Ammon's horn (tissue), 1 donor: ENCODE results near the gene LENEP.

Source experiments
- DNase-seq: peaks from one replicate; pipeline ENCODE4 v3.0.0-alpha.2; 2016; ENCODE audit warnings: low spot score

LENEP gene

GRCh38 chr1:154993572-154994268 lies at the start of gene LENEP:
TSS of gene LENEP (plus strand) at chr1:154993586. CDS start at chr1:154993608, 22 bp downstream.
- no peak for DNase-seq

- DNase-seq: peak; percentile 70
Observed at GRCh38 chr1:154943649-154944400, 49.6 kb upstream of the LENEP start.

GRCh38 chr1:154944401-154945159 lies 48.8 kb upstream of the LENEP start:
- no peak for DNase-seq

DNA sequence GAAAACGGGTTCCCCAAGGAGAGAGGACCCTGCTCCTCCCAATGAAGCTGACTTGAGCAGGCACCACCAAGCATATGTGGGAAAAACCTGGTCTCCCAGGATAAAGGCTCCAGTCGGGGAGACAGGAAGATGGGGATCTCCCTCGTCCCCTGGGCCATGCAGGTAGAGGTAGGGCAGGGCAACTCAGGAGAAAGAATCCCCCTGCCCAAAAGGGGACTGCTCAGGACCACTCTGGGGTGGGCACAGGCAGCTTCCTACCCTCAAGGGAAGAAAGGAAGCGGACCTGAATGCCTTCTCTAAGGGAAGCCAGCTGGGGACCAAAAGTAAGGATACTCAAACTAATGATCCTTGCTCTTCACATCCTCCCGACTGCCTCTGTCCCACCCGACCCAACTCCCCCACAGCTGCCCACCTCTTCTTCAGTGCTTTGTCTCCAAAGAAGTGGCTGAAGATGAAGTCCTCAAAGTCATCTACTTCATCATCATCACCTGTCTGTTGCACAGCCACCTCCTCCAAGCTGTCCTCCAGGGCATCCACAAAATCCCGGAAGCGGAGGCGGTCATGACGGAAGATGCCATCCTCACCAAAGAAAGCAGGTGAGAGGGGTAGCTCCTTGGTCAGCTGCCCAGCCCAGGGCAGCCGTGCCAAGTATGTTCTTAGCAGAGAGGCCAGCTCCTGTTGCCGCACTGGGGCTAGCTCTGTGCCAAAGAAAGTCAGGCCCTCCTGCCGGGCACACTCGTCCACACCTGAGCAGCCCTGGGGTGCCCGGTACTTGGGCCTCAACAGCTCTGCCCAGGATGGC lies 48.0 kb upstream of the LENEP start:
- DNase-seq: no peak

DNA sequence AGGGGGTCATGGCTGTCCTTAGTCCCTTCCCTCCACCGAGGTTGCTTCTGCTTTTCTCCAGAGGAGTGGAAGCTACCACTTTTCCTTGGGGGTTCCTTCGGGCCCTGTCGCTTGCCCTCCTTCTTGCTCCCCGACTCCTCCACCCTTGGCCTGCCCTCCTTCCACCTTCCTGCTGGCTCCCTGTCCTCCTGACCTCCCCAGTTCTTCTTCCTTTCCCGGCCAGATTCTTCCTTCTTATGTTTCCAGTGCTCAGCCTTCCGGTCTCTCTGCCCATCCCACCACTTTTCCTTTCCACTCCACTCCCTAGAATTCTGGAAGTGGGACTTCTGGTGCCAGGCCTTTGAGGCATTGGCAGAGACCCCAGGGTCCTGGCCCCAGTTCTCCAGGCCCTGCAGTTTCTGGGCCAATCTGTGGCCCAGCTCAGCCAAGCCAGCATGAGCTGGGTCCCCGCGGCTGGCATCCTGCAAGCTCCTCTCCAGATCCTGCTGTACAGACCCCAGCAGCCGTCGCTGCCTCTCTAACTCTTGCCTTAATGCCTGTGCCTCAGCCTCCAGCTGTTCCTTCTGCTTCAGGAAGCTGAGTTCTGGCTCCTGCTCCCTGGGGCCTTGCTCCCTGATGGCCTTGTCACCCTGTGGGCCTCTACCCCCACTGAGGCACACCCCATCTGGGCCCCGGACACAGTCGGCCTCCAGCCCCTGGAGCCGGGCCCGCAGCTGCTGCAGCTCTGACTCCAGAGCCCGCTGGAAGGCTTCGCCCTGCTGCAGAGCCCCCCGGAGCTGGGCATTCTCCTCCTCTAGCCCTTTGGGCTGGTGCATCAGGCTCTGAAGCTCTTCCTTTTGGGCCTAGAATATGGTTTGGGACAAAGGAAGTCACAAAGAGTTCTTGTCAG lies 47.2 kb upstream of the LENEP start:
- no peak for DNase-seq

DNA sequence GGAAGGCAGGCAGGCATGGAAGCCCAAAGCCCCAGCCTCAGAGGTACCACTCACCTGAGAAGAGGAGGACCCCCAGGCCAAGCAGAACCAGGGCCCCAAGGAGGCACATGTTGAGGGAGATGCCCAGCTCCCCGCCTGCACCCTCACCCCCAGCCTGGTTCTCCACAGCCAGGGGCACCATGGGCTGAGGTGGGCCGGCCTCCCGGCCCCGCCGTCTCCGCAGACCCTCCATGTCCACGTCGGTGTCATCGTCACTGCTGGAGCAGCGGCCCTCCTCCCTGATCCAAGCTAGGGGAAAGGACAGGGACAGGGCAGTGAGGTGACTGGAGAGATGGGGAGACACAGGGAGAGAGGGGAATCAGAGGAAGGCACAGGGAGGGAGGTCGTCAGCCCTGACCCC lies 45.3 kb upstream of the LENEP start:
- DNase-seq: no peak

DNA sequence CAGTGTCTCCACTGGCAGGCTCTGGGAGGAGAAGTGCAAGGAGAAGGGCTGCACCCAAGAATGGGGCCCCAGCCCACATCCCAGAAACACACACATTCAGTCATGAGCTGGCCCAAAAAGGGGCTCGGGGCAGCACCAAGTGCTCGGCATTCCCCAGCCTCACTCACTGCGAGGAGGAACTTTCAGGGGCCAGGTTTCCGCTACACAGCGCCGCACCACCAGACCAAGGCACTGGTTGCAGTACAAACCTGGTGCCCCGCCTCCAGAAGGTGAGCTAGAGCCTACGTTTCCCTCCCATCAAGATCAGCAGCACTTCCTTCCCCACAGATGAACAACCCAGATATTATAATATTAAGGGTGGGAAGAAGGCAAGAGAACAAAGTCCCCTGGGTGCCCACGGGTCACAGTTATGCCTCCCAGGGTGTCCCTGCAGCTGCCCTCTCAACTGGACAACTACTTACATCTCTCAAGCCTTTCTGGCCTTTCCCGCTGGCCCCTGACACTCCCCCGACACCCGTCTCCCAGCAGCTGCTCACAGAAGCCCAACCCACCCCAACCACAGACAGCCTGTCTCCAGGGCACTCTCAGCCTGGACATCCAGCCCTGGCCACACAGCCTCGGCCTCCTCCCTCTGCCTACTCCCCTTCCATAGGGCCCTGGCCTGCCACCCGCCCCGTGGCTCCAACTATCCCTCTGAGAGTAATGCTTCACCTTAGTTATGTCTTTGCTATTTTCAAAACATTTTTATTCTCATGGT lies 41.3 kb upstream of the LENEP start:
- DNase-seq: no peak

DNA sequence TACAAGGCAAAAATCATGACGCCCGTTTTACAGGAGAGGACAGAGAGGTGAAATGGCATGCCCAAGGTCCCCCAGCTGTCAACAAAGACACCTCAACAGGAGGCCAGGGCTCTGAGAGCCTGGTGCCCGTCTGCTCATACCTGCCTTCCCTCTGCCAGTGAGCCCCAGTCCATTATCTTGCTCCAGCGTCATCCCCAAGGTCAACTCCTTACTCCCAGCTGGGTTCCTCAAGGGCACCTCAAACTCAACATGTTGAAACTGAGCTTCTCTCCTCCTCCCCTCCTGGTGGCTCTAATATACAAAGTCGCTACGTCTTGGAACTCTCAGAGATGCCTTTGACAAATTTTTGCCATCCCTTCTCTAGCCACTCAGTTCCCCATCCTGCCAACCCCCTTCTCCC lies 40.7 kb upstream of the LENEP start:
- no peak for DNase-seq

- no peak for DNase-seq
Observed at GRCh38 chr1:154953611-154954038, 39.8 kb upstream of the LENEP start.

- no peak for DNase-seq
Observed at GRCh38 chr1:154954541-154954940, 38.8 kb upstream of the LENEP start.

DNA sequence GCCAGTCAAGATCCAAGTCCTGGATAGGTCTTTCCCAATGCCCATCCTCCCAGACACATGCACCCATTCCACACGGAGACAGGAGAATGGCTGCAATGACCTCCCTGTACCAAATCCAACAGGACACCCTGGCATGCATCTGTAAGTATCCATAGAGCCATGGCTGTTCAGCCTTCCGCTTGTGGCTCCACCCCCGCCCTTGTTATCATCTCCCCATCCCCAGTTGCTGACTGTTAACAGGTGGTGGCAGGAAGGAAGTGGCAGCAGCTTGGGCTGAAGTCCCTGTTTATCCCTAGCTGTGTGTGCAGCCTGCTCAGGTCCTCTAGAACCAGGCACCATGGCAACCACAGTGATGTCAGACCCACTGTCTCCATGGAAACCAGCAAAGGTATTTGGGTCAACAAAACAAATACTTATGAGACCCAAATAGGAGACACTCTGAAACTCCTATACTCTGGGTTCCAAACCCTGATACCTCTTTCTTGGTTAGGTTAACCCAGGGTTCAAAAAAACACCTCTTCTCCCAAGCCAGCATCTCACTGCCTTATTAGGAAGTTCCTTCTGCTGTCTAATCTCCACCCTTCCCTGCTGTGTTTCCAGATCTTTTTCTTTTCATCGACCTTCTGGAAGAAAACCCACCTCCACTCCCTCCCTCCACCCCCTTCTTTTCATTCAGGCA lies 38.2 kb upstream of the LENEP start:
- peak; percentile 86 for DNase-seq

GRCh38 chr1:154955718-154956543 lies 37.5 kb upstream of the LENEP start, which contains the start of gene PBXIP1:
TSS of gene PBXIP1 (minus strand) at chr1:154956099. CDS start at chr1:154953721, 2,378 bp downstream.
- DNase-seq: peak; percentile 93

DNA sequence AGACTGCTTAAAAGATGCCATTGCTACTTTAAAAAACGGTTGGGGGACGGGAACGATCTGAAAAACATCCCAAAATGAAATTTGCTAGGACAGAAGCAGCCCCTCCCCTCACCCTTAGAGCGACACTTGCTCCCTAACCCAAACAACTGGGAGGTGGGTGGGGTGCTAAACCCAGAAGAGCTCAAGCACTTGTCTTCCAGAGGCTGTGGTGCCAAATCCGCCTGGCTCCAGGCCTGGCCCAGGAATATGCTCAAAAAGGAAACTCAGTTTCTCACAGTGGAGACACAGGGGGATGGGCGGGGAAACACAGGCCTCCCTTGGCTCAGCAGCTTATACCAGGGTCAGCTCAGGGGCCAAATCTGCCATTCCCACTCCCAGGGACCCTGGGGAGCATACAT lies 36.8 kb upstream of the LENEP start:
- DNase-seq: no peak

DNA sequence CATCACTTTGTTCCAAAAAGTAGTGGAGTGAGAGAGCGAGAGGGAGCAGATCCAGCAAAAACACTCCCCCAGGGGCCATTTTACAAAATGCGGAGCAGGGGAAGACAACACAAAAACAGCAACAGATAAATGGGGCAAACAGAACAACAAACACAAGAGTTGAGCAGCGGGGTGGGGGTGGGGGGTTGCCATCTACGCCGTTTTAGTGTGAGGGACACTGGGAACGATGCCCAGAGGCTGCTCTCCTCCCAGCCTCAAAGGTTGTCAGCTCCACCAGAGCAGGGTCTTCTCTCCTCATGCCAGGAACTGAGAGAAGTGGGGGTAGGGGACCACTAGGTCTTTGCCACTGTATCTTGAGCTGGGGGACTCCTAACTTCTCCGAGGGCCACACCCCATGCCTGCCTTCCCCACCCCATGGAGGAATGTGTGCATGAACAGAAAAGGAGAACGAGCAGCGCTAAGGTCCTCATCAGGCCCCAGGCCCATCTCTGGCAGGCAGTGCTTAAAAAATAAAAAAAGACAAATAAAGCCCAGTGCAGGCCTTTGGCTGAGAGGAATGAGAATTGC lies 36.2 kb upstream of the LENEP start:
- DNase-seq: no peak

GRCh38 chr1:154958036-154958435 lies 35.4 kb upstream of the LENEP start:
- no peak for DNase-seq

GRCh38 chr1:154958681-154959425 lies 34.5 kb upstream of the LENEP start:
- no peak for DNase-seq

GRCh38 chr1:154959426-154959780 lies 34.0 kb upstream of the LENEP start:
- DNase-seq: no peak
